ENCODE measurements around the gene PTPRE. TPM values are rescaled to one million over a fixed set of nuclear protein-coding genes. Genes with fewer than 3 reads are reported as not detected.

PTPRE gene
- polyA plus RNA-seq, 1 donor (not counting 4 experiments of a cell fraction or from before 2014, with no cell fraction given): 15.1 TPM

GRCh38 chr10:128053356-128053755 is 146.5 kb downstream of the PTPRE start:
- Histone ChIP-seq H3K27me3 (ENCODE audit: control insufficient read depth, extremely low read depth, insufficient read depth, low read length) (no peaks in the 10 kb centered on the region), H3K4me3 (ENCODE audit: control insufficient read depth in 2 of 3, extremely low read depth in 1 of 3, insufficient read depth in 2 of 3, low read depth in 1 of 3, low read length in 3 of 3) (no peak overlapping the region), H3K9ac (ENCODE audit: control insufficient read depth, extremely low read depth, insufficient read depth, low read length) (no peak overlapping the region), H3K9me3 (ENCODE audit: control insufficient read depth, low read depth, low read length) (no peaks in the 10 kb centered on the region), H3K4me2 (ENCODE audit: control insufficient read depth, extremely low read depth, insufficient read depth, low read depth, low read length) (no peak overlapping the region), H4K20me1 (ENCODE audit: control insufficient read depth, extremely low read depth, insufficient read depth, low read length) (peaks cover 4% of the 10 kb centered on the region), H2AFZ (ENCODE audit: control insufficient read depth, low read length) (no peak overlapping the region), H3K36me3 (ENCODE audit: control insufficient read depth in 2 of 2, extremely low read depth in 1 of 2, insufficient read depth in 2 of 2, low read length in 2 of 2) (peaks cover 43 to 51% of the 10 kb centered on the region in 2 experiments), H3K9me1 (ENCODE audit: control insufficient read depth, extremely low read depth, insufficient read depth, low read length) (peaks cover 6% of the 10 kb centered on the region), H3K4me1 (ENCODE audit: control insufficient read depth, extremely low read depth, insufficient read depth, low read length) (peaks cover 29% of the 10 kb centered on the region), H3K27ac (ENCODE audit: control insufficient read depth, insufficient read depth, low read length) (no peak overlapping the region), H3K79me2 (ENCODE audit: control insufficient read depth, insufficient read depth, low read length) (peaks cover 41% of the 10 kb centered on the region)
- dilution Hi-C loops (cut with MboI; ENCODE audit: extremely low pct_ligation_motif_present, low sequenced_read_pairs): no loop called here
- no peak for DNase-seq (ENCODE audit: low read depth, low spot score)
- FAIRE-seq: no peak
- no peak for TF ChIP-seq EZH2 (IDR thresholded peaks at IDR 0.05; ENCODE audit: low read length)

- H3K4me2 ChIP-seq (ENCODE audit: control insufficient read depth, extremely low read depth, insufficient read depth, low read depth, low read length): no peak overlapping the region
- no peak overlapping the region for H3K9ac ChIP-seq (ENCODE audit: control insufficient read depth, extremely low read depth, insufficient read depth, low read length)
- no peak overlapping the region for H3K27ac ChIP-seq (ENCODE audit: control insufficient read depth, insufficient read depth, low read length)
- no peak overlapping the region for H3K4me3 ChIP-seq (ENCODE audit: control insufficient read depth in 2 of 3, extremely low read depth in 1 of 3, insufficient read depth in 2 of 3, low read depth in 1 of 3, low read length in 3 of 3)
- H3K27me3 ChIP-seq (ENCODE audit: control insufficient read depth, extremely low read depth, insufficient read depth, low read length): no peaks in the 10 kb centered on the region
- H2AFZ ChIP-seq (ENCODE audit: control insufficient read depth, low read length): no peak overlapping the region
- no peaks in the 10 kb centered on the region for H3K9me3 ChIP-seq (ENCODE audit: control insufficient read depth, low read depth, low read length)
- TF ChIP-seq CTCF (optimal IDR thresholded peaks at IDR 0.05 in 1 of 3, IDR thresholded peaks at IDR 0.05 in 1 of 3, conservative IDR thresholded peaks at IDR 0.05 in 1 of 3; ENCODE audit: extremely low read depth in 1 of 3, insufficient read depth in 2 of 3, low read length in 3 of 3) (no peak), EZH2 (IDR thresholded peaks at IDR 0.05; ENCODE audit: low read length) (no peak)
- peaks cover 4% of the 10 kb centered on the region for H4K20me1 ChIP-seq (ENCODE audit: control insufficient read depth, extremely low read depth, insufficient read depth, low read length)
- H3K4me1 ChIP-seq (ENCODE audit: control insufficient read depth, extremely low read depth, insufficient read depth, low read length): peaks cover 22% of the 10 kb centered on the region
- H3K36me3 ChIP-seq (ENCODE audit: control insufficient read depth in 2 of 2, extremely low read depth in 1 of 2, insufficient read depth in 2 of 2, low read length in 2 of 2): peaks cover 44 to 58% of the 10 kb centered on the region in 2 experiments
- no peak for FAIRE-seq
- peaks cover 34% of the 10 kb centered on the region for H3K79me2 ChIP-seq (ENCODE audit: control insufficient read depth, insufficient read depth, low read length)
- dilution Hi-C loops (cut with MboI; ENCODE audit: extremely low pct_ligation_motif_present, low sequenced_read_pairs): no loop called here
- DNase-seq (ENCODE audit: low read depth, low spot score): no peak
- peaks cover 6% of the 10 kb centered on the region for H3K9me1 ChIP-seq (ENCODE audit: control insufficient read depth, extremely low read depth, insufficient read depth, low read length)
These were observed 147.5 kb downstream of the PTPRE start for GRCh38 chr10:128054163-128054970.

Measured in keratinocyte (primary cell).